Activated CD8-positive, alpha-beta memory T cell treated with anti-CD3 and anti-CD28 coated beads for 48 hours (primary cell): Measurements from ENCODE around the gene OR1G1.
"Not testable (repeated sequence)": the region's sequence is repeated elsewhere in the genome, so short reads cannot be mapped to it uniquely, and the experiment has no call there.

Experiments used
- DNase-seq, 3 experiments: peaks; one replicate each; pipeline ENCODE4 v3.0.0-alpha.2; 2020; ENCODE audit warnings: low read depth in 2 of 3, low spot score in 2 of 3

OR1G1 gene

DNA sequence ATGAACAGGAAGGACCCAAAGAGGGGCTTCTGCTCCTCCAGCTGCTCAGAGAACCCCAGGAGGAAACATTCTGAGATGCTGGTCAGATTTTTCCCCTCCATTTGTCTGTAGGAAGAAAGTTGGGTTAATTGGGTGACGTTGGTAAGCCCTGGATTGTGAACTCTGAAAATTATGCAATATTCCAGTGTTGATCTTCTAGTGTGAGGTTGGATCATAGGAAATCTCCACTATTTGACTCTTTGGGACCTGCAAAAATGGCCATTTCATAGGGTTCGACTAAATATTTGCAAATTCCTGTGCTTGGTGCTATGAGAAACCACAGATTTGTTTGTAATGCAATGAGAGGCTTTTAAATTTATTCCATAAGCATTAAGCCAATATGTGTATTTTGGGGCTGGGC is at the start of gene OR1G1:
Gene OR1G1 (minus strand): TSS at position 101 of the 400 bp plus-strand sequence. CDS start 0 bp downstream, at position 101.
- no peak for DNase-seq

DNA sequence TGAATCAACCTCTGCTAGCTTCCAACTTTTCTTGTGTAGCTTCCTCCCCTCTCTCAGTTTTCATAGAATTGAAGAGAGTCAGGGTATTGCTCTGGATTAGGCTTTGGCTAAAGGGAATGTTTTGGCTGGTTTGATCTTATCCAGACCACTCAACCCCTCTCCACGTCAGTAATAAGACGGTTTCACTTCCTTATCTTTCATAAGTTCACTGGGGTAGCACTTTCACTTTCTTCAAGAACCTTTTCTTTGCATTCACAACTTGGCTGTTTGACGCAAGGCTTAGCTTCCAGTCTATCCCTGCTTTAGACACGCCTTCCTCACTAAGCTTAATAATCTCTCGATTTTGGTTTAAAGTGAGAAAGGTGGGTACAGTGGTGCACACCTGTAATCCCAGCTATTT is 40.2 kb upstream of the OR1G1 start:
- DNase-seq = no peak

DNA sequence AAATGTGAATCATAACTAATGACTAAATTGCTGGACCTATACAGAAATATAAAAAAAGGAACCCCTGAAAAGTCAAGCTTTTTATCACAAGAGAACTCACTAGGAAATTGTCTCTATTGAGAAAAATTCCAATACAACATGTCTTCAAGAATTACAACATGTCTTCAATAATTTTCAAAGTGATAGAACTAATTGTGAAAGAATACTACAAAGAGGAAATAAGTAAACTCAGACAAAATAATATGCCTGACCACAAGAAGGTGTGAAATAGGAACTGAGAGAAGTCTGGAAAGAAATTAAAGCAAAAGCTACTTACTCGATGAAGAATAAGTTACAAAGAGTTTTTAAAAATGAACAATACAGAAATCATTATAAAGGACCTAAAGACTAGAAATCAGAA is 29.9 kb upstream of the OR1G1 start:
- no peak for DNase-seq

- not testable (repeated sequence) for DNase-seq
Measured at GRCh38 chr17:3137494-3137893, 10.1 kb upstream of the OR1G1 start.

- no peak for DNase-seq
Measured at GRCh38 chr17:3104322-3104721, 23.0 kb downstream of the OR1G1 start, which contains the start of gene OR1D2. Gene OR1D2 (minus strand): TSS chr17:3104422. CDS start chr17:3092996, 11,426 bp downstream.
